ENCODE results near the gene ZNF892. TPM values are rescaled to one million over a fixed set of nuclear protein-coding genes. Genes with fewer than 3 reads are reported as not detected.

The ZNF892 gene
- total and polyA plus RNA-seq, 9 of the 15 experiments (the other 6 are each of a cell fraction or from before 2014, with no cell fraction given), result 0.07 to 0.13 (median 0.09) TPM; not detected in 6

DNA sequence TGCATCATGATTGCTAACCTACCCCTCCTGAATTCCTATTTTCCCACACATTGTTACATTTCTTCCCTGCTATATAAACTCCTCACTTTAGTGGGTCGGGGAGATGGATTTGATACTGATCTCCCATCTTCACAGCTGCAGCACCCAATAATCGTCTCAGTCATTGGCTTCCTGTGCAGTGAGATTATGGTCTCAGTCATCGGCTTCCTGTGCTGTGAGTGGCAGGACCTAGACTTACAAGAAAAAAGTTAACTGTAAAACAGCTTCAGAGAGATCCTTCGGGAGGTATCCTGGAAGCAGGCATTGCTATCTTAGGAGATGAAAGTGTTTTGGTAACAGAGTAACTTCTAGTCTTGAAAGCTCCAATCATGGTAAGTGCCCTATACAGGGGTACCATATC is 3.4 kb upstream of the ZNF892 start:
- no peak for DNase-seq (ENCODE audit: extremely low read depth in 1 of 4, low spot score in 3 of 4)
- POLR2A ChIA-PET, result no interaction called here
- intact Hi-C loops (cut with micrococcal nuclease), result no loop called here
- TF ChIP-seq BCLAF1 (IDR thresholded peaks at IDR 0.05; ENCODE audit: borderline replicate concordance in 1 of 2, control insufficient read depth in 1 of 2, low read depth in 2 of 2, low read length in 1 of 2), result no peak
- no peak for TF ChIP-seq SMARCC2 (IDR thresholded peaks at IDR 0.05; ENCODE audit: low read depth)
- TF ChIP-seq FIP1L1 (IDR thresholded peaks at IDR 0.05; ENCODE audit: low read depth, low read length, poor library complexity, severe bottlenecking), result no peak
- no peak for TF ChIP-seq MEIS2 (IDR thresholded peaks at IDR 0.05; ENCODE audit: partially characterized antibody)
- TF ChIP-seq, protein P1, sequence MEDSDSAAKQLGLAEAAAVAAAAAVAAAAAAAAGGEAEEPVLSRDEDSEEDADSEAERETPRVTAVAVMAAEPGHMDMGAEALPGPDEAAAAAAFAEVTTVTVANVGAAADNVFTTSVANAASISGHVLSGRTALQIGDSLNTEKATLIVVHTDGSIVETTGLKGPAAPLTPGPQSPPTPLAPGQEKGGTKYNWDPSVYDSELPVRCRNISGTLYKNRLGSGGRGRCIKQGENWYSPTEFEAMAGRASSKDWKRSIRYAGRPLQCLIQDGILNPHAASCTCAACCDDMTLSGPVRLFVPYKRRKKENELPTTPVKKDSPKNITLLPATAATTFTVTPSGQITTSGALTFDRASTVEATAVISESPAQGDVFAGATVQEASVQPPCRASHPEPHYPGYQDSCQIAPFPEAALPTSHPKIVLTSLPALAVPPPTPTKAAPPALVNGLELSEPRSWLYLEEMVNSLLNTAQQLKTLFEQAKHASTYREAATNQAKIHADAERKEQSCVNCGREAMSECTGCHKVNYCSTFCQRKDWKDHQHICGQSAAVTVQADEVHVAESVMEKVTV (CRISPR knock-in tag; IDR thresholded peaks at IDR 0.05), result no peak
- no peak for TF ChIP-seq MEF2A (IDR thresholded peaks at IDR 0.05; ENCODE audit: control insufficient read depth, low read depth, low read length)
- TF ChIP-seq RFX7 (CRISPR knock-in tag; IDR thresholded peaks at IDR 0.05), result no peak
- TF ChIP-seq FUS (optimal IDR thresholded peaks at IDR 0.05; ENCODE audit: low read depth, low read length), result no peak
- no peak for TF ChIP-seq TBL1XR1 (IDR thresholded peaks at IDR 0.05; ENCODE audit: low read length in 2 of 2)
- no peak for TF ChIP-seq ZFP91 (CRISPR knock-in tag; IDR thresholded peaks at IDR 0.05)
- no peak for TF ChIP-seq KHSRP (IDR thresholded peaks at IDR 0.05)
- TF ChIP-seq, protein P2, sequence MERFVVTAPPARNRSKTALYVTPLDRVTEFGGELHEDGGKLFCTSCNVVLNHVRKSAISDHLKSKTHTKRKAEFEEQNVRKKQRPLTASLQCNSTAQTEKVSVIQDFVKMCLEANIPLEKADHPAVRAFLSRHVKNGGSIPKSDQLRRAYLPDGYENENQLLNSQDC (CRISPR knock-in tag; IDR thresholded peaks at IDR 0.05), result no peak
- no peak for TF ChIP-seq SOX6 (IDR thresholded peaks at IDR 0.05)
- TF ChIP-seq, protein P3, sequence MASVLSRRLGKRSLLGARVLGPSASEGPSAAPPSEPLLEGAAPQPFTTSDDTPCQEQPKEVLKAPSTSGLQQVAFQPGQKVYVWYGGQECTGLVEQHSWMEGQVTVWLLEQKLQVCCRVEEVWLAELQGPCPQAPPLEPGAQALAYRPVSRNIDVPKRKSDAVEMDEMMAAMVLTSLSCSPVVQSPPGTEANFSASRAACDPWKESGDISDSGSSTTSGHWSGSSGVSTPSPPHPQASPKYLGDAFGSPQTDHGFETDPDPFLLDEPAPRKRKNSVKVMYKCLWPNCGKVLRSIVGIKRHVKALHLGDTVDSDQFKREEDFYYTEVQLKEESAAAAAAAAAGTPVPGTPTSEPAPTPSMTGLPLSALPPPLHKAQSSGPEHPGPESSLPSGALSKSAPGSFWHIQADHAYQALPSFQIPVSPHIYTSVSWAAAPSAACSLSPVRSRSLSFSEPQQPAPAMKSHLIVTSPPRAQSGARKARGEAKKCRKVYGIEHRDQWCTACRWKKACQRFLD (CRISPR knock-in tag; IDR thresholded peaks at IDR 0.05), result no peak
- TF ChIP-seq COPS2 (conservative IDR thresholded peaks at IDR 0.05), result no peak
- TF ChIP-seq SMAD2 (IDR thresholded peaks at IDR 0.05; ENCODE audit: low read depth, low read length), result no peak

More for the DNA sequence above, 3.4 kb upstream of the ZNF892 start:
- 2% methylated on average over 4 of the region's 4 CpGs for WGBS (ENCODE audit: insufficient coverage, low coverage, missing lambda C conversion rate)
- Histone ChIP-seq H3K36me3 (ENCODE audit: control insufficient read depth, insufficient read depth, low read length) (no peaks in the 10 kb centered on the region), H3K9me1 (ENCODE audit: control insufficient read depth, insufficient read depth, low read length) (no peaks in the 10 kb centered on the region), H3K79me2 (ENCODE audit: control insufficient read depth, insufficient read depth, low read length) (no peaks in the 10 kb centered on the region), H3K27me3 (ENCODE audit: control insufficient read depth in 2 of 2, insufficient read depth in 2 of 2, low read length in 2 of 2) (peaks cover 0 to 15% of the 10 kb centered on the region in 2 experiments; a peak in 2 of 5 replicates), H3K4me3 (no peak overlapping the region), H2AFZ (ENCODE audit: low read depth, low read length) (no peak overlapping the region), H3K27ac (ENCODE audit: extremely low read depth, low read depth, low read length) (no peak overlapping the region), H4K20me1 (replicated peaks; ENCODE audit: control insufficient read depth, insufficient read depth, low read length) (no peaks in the 10 kb centered on the region), H3K9me3 (replicated peaks; ENCODE audit: control insufficient read depth, insufficient read depth, low read depth, low read length) (no peaks in the 10 kb centered on the region), H3K4me1 (replicated peaks in 1 of 2; ENCODE audit: control insufficient read depth in 2 of 2, insufficient read depth in 2 of 2, low read length in 2 of 2) (peaks cover 0 to 10% of the 10 kb centered on the region in 2 experiments; a peak in 2 of 5 replicates), H3K4me2 (ENCODE audit: insufficient read depth, low read length) (no peak overlapping the region), H3K9ac (ENCODE audit: insufficient read depth in 1 of 2, low read depth in 2 of 2, low read length in 2 of 2) (no peak overlapping the region)
- in situ Hi-C loops (cut with MboI), result no loop called here
- no peak for FAIRE-seq
- ATAC-seq, result no peak
- no TSS peak for BruUV-seq (replicated peaks)
- CTCF ChIA-PET (ENCODE audit: low intra/inter-chr PET ratio), result no interaction called here

Measured in K562 (cell line).